HUDEP-2 (cell line): Measurements from ENCODE around the gene MEX3B.

Experiments used
- DNase-seq, 76 experiments: peaks; one replicate each; lab custom pipeline; 2025; ENCODE audit not compliant: unreplicated experiment in 76 of 76; lab: John Stamatoyannopoulos, UW

The MEX3B gene

DNA sequence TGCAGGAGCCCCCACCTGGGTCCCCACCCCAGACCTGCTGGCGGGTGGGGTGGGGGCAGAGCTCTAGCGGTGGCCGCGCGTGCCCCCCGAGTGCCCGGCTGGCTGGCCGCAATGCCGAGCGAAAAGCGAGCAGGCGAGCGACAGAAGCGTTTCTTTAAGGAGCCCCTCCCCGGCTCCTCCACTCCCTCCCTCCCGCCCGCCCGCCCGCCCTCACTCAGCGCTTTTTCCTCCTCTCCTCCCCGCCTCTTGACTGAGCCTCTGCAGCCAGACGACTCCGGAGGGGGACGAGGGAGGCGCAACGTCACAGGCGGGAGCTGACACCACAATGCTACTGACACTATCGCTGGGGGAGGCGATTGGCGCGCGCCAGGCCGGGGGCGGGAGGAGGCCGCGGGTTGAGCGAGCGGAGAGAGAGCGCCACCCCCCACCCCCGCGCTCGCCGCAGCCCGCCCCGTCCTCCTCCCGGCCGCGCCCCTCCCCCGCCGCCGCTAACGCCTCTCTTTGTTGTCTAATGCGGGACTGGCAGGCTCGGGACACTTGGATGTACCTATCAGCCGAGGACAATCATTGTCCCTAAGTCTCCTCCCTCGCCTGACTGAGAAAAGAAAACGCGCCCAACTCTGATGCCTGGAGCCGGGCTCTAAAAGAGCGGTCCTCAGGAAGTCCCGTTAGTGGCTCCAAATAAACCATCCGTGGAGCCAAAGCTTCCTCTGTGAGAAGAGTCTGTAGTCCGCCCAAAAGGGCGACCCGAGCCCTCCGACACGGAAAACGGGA is at the start of gene MEX3B:
Gene MEX3B (minus strand): TSS at position 127 of the 774 bp plus-strand sequence. CDS start 313 bp downstream, outside the sequence.
- DNase-seq: peak; percentile 54 to 98 (median 95)

DNA sequence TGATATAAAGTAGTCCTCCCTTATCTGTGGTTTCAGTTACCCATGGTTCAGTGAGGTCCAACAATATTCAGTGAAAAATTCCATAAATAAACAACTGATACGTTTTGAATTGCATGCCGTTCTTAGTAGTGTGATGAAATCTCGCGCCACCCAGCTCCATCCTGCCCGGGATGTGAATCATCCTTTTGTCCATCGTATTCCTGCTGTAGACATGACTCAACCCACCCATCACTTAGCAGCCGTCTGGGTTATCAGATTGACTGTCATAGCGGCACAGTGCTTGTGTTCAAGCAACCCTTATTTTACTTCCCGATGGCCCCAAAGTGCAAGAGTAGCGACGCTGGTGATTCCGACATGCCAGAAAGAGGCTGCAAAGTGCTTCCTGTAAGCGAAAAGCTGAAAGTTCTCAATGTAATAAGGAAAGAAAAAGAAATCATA is 48.0 kb upstream of the MEX3B start:
- no peak for DNase-seq

DNA sequence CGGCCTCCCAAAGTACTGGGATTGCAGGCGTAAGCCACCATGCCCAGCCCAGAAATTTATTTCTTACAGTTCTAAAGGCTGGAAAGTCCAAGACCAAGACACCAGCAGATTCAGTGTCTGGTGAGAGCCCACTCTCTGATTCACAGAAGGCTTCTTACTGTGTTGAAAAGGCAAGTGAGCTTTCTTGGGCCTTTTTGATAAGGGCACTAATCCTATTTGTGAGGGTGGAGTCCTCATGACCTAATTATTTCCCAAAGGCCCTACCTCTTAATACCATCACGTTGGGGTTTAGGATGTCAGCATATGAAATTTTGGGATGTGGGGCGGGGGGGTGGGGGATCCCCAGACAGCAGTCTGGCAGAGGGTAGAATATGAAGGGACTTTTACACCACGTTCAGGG is 47.5 kb upstream of the MEX3B start:
- DNase-seq: no peak

DNA sequence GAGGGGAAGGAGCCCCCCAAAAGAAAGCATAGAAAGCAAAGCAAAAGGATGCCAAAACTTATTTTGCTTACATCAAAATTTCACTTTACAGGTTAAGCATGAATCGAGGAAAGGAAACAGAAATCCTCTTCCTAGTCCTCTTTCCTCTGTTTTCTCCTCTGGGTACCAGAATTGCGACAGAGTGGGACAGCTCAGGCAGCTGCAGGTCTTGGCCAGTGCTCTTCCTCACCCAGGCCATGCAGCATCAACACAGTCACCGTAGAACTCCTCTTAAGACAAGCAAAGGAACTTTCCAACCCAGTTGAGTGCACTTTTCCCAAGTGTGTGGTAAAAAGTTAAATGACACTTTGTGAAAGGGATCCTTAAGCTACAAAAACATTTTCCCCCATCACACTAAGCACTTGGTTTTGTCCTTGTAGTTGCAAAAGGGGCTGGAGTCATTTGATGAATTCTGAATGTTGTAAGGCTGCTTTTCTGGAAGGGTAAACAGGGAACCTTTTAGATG is 45.9 kb upstream of the MEX3B start:
- DNase-seq: no peak

DNA sequence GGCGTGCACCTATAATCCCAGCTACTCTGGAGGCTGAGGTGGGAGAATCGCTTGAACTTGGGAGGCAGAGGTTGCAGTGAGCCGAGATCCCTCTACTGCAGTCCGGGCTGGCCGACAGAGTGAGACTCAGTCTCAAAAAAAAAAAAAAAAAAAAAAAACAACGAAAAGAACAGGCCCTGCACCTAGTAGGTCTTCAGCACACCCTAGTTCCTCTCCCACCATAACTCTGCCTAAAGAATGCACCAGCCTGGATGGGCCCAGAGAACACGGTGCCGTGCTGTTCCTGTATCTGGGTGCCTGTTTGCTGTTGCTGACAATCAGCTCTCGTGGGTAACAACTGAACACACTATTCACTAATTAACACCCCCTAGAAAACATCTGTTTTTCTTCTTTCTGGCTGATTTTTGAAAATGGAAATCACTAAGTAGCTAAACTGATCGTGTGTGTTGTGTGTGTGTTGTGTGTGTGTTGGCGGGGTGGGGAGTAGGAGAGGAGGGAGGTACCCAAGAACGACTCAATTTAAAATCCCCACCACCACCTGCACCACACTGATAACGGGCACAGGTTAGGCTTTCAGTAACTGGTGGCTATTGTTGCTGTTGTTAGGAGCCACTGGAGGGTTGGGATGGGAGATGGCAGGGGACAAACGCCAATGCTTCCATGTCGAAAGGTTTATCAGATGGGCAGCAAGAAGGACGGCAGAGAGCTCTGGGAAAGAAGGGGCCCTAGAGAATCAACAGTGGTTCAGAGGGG is 40.6 kb upstream of the MEX3B start:
- no peak for DNase-seq

DNA sequence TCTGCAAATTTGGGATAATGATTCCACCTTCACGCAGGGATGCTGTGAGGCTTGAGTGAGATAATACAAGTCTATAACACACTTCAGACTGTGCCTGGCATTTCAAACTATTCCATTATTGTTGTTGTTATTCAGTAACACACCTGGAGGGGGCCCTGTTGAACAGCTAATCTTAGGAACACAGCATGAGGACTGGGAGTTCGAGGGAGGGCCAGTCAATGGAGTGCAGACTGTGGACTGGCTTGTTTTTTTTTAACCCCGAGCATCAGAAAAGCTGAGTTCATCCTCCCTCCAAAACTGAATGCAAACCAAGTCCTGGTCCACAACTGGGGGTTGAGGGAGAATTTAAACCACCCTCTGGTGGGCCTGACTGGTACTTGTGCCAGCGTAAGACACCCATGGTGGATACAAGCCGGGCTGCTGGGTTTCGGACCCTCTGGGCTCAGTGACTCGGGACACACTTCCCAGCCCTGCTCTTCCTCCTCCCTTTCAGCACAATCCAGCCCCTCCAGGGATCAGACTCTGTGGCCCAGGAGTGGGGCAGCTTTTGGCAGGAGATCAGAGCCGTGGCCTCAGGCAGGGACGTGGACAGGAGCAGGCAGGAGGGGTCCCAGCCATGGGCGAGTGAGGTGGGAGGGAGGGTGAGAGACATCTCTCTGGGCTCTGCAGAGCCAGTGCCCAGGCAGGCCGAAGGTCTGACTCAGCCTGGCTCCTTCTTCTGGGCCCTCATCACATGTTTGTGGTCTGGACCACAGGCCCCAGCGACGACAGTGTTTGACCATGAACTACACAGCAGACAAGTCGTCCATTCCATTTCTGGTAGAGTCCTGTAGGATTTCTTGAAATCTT is 36.3 kb upstream of the MEX3B start:
- peak in 1 of 76 experiments; percentile 0 for DNase-seq

DNA sequence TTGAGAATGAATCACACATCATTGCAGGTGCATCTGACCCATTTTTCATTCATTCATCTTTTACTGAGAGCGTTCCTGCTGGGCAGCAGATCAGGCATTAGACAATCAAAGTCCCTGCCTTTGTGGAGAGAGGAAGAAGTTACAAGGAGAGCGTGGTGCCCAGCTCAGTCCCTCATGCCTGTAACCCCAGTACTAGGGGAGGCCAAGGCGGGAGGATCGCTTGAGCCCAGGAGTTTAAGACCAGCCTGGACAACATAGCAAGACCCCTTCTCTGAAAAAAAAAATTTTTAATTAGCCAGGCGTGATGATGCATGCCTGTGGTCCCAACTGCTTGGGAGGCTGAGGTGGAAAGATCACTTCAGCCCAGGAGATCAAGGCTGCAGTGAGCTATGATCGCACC is 35.0 kb upstream of the MEX3B start:
- no peak for DNase-seq

DNA sequence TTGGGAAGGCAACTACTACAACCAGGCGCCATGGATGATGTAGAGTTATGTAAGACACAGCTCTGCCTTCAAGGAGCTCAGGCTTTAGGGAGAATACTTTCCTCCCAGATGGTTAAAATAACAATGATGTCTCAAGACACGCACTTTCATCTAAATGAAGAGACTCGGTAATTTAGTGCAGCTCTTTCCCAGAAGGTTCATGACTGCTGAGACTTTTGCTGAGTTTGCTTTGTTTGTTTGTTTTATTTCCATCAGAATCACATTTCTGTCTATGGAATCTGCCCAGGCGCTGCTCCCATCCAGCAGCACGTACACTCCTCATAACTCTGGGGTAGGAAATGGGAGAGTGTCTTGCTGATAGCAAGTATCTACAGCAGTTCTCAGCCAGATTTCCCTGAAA is 33.9 kb upstream of the MEX3B start:
- no peak for DNase-seq

DNA sequence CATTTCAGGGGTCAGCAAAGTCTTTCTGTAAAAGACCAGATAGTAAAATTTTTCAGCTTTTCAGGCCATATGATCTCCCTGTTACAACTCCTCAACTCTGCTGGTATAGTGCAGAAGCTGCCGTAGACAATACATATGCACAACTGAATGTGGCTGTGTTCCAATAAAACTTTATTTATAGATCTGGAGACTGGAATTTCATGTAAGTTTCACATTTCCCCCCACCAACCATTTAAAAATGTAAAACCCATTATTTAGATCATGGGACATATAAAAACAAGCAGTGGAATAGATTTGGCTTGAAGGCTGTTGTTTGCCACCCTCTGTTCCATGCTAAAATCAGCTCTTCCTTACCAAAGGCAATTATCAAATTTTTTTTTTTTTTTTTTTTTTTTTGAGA is 28.8 kb upstream of the MEX3B start:
- DNase-seq: no peak

DNA sequence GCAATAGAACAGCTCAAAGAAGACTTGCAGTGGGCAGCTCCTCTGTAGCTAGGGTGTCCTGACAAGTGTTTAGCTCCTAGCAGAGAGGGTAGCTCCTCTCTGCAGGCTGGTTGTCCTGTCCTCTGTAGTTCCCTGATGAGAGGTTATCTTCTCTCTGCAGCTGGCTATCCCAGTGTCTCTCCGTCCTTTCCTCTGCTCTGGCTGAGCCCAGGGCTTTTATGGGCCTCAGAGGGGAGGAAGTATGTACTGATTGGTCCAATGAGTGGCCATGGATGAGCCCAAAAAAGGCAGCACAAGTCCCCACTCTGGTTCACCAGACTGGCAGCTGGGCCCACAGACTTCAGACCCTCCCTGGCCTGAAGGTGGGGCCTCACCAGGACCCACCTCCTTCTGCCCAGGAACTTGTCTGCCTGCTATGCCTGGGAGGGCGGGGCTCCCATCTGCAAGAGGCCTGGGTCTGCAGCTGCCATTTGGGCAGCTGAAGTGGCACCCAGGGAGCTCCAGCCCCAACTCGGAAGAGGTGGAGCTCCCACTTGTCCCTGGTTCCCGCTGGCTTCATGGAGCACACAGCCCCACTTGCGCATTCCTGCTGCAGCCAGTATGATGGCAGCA is 27.2 kb upstream of the MEX3B start:
- peak in 4 of 76 experiments; percentile 11 to 31 (median 20) for DNase-seq

DNA sequence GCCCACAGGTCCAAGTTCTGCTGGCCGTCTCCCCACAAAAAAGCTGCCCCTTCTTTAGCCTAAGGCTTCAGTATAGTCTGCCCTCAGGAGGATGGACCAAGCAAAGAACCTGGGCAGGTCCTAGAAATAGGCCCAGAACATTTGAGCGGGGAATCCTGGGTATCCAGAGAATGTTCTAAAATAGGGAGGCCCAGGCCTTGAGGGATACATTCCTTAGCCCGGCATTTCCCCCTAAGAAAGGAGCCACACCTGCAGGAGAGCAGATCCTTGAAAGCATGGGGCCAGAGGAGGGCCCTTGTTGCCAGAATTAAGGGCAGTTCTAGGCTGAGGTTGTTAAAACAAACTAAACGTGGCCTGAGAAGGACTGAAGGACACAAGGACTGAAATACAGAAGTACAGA is 20.6 kb upstream of the MEX3B start:
- DNase-seq: no peak

DNA sequence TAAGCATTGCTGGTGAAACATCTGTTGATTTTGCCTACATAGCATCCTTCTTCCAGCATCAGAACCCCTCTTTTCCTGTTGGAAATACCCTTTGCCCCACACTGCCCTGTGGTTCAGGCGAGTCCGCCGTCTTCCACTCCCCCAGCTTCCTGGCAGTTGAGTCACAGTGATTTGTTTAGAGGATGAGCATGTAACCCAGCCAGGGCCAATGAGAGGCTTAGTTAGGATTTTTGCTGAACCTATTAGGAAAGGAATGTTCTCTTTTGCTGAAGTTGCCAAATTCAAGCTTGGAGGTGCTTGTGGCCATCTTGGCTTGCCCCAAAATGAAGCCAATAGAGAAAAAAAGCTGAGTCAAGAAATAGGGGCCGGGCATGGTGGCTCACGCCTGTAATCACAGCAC is 19.0 kb upstream of the MEX3B start:
- DNase-seq: no peak

DNA sequence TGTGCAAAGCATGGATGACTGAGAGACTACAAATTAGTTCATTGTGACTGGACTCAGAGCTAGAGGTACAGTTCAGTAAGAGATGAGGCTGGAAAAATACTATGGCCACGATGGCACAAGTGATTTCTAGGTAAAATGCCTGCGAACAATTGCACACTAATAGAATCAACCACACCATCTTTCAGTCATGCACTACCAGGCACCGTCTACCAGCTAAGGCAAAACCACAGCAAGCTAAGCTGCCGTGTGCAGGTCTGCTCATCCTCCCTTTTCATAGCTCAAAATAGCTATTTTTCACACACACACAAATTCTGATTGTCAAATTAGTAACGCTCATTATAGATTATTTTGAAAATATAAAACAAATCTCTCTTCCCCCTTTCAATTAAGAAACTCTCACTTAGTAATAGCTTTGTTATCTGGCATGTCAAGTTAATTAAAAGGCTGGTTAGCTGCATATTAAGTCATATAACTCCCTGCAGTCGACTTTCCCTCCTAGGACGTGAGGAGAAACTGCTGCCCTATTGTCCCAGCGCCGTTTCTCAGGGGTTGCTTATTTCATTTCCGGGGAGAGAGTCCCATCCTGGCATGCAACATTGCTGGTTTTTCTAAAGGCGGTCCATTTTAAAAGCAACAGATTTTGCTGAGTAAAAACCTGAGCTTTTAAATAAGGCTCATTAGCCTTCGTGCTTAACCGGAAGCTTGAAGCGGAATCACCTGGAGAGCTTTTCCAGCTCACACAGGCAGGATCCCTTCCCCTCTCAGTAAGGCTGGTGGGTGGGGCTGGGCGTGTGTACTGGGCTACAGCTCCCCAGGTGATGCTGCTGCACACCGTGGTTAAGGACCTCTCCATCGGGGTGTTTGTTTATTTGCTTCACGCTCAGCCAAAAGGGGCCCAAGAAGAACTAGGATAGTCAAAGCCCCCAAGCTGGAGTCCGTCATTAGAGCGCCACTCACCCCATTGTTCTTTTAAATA is 16.9 kb upstream of the MEX3B start:
- DNase-seq: no peak

DNA sequence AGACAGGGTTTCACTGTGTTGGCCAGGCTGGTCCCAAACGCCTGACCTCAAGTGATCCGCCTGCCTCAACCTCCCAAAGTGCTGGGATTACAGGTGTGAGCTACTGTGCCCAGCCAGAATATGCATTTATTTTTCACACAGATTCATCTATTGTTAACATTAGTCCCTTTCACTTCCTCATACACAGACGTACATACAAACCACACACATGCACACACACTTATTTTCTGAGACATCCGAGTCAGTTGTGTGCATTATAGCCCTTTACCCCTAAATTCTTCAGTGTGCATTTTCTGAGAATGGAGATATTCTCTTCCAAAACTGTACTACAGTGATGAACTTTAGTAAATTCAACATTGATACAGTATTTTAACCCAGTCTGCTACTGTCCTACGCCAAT is 15.0 kb upstream of the MEX3B start:
- DNase-seq: no peak

DNA sequence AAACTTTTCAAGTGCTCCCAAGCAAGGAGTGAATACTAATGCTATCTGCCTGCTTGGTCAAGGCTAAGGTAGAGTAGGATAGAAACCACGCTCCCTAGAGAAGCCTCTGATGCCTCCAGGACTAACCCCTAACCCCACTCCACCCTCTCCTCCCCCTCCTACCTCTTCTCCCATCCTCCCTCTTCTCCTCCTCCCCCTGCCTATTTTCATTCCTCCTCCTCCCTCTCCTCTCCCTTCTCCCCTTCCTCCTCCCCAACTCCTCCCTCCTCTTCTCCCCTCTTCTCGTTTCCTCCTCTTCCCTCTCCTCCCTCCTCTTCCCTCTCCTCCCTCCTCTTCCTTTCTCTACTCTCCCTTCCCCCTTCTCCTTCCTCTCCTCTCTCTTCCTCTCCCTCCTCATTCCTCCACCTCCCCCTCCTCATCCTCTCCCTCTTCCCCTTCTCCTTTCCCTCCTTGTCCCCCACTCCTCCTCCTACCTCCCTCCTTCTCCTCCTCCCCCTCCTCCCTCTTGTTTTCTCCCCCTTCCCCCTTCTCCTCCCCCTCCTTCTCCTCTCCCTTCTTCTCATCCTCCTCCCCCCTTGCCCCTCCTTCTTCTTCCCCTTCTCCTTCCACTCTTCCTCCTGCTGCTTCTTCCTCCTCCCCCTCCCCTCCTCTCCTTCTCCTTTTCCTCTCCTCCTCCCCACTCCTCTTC is 12.8 kb upstream of the MEX3B start:
- no peak for DNase-seq

DNA sequence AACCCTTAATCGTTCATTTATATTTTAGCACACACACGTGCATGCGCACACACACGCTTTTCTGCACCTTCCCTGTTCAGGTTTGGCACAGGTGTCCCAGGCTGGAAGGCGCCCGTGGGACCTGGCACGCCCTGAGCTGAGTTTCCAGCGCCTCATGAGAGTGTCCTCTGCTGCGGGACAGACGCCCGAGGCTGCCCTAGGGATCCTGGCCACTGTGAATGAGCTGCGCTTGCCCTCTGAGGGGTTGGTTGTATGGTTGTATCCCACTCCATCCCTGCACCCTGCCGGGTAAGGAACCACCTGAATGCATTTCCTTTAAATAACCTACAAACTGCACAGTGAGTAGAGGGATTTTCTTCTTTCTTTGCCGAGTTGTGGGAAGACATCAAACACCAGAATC is 12.2 kb upstream of the MEX3B start:
- no peak for DNase-seq

DNA sequence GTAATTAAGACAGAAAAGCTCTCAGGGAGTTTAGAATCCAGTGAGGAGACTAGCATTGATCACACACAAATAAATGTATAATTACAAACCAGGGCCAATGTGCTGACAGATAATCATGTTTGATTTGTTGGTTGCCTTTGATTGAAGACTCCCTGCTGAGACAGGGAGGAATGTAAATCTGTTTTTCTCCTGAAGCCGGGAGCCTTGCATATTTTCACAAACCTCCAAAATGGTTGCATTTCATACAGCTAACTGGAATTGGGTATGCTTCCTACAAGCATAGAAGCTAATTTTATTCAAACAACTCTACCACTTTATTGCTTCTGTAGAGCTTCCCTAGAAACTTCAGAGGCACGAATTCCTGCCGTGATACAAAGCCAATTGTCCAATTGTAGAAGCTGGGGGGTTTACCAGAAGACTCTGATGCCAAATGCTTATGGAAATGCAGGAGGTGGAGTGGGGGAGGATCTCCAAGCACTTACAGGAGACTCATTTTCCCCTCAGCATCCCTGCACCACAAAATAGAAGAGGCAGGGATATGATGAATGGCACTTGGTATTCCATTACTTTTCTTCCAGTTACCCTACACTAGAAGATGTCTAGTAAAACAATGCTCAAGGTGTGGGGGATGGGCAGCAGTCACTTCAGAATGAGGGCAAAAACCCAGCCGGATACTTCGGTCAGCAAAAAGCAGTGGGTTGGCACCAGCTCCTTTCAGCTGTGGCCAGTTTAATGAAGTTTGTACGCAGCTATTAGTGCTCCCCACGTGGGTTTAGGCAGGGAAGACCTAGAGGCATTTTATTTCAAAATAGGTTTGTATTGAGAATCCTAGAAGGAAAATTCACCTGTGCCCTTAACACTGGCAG is 11.4 kb upstream of the MEX3B start:
- DNase-seq: no peak

DNA sequence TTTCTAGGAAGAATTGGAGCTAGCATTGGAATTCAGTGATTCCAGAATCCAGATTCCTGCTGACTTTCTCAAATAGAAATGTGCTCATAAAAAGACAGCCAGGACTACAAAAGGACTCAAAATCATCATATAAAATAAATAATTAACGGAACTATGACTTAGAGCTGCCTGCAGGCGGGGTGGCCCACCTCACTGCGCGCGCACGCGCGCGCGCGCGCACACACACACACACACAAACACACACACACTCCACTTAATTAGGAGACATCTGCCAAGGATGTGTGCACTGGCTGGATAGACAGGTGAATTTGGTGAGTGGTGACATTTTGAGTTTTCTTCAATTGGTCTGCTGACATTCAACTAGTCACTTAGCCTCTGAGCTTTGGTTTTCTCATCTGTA is 6.9 kb upstream of the MEX3B start:
- DNase-seq: no peak
